Stimulated activated CD4-positive, alpha-beta T cell treated with anti-CD3 and anti-CD28 coated beads, Interleukin-2, amount 100 ng/mL, for 4 hours (primary cell): ENCODE results near the gene STXBP3.
"Not testable (repeated sequence)": the region's sequence is repeated elsewhere in the genome, so short reads cannot be mapped to it uniquely, and the experiment has no call there.

ENCODE experiments used
- DNase-seq: peaks from one replicate; pipeline ENCODE4 v3.0.0-alpha.2; 2020; ENCODE audit warnings: low read depth

STXBP3 gene

GRCh38 chr1:108746382-108747170 lies at the start of gene STXBP3:
Gene STXBP3, plus strand, starts transcription at chr1:108746674. Its CDS starts 64 bp downstream, at chr1:108746738.
- DNase-seq = peak; percentile 100

- no peak for DNase-seq
These were observed 46.8 kb upstream of the STXBP3 start for GRCh38 chr1:108699375-108700332.

GRCh38 chr1:108701176-108701849 lies 45.2 kb upstream of the STXBP3 start:
- no peak for DNase-seq

GRCh38 chr1:108702109-108702508 lies 44.4 kb upstream of the STXBP3 start:
- not testable (repeated sequence) for DNase-seq

GRCh38 chr1:108703939-108704338 lies 42.5 kb upstream of the STXBP3 start:
- DNase-seq = no peak

- no peak for DNase-seq
These were observed 42.0 kb upstream of the STXBP3 start for GRCh38 chr1:108704496-108704895.

GRCh38 chr1:108706643-108707042 lies 39.8 kb upstream of the STXBP3 start:
- no peak for DNase-seq

- peak; percentile 43 for DNase-seq
These were observed 37.5 kb upstream of the STXBP3 start for GRCh38 chr1:108708691-108709660.

GRCh38 chr1:108712606-108713150 lies 33.8 kb upstream of the STXBP3 start, which contains the start of gene FNDC7:
Gene FNDC7, plus strand, starts transcription at chr1:108712908. Its CDS starts 26 bp downstream, at chr1:108712934.
- no peak for DNase-seq

GRCh38 chr1:108715932-108716331 lies 30.5 kb upstream of the STXBP3 start:
- no peak for DNase-seq

GRCh38 chr1:108716437-108717230 lies 29.8 kb upstream of the STXBP3 start:
- no peak for DNase-seq

- no peak for DNase-seq
These were observed 28.6 kb upstream of the STXBP3 start for GRCh38 chr1:108717774-108718316.

- no peak for DNase-seq
These were observed 27.4 kb upstream of the STXBP3 start for GRCh38 chr1:108718927-108719655.

- no peak for DNase-seq
These were observed 26.6 kb upstream of the STXBP3 start for GRCh38 chr1:108719656-108720435.

- no peak for DNase-seq
These were observed 24.2 kb upstream of the STXBP3 start for GRCh38 chr1:108722292-108722691.

- DNase-seq = no peak
These were observed 20.6 kb upstream of the STXBP3 start for GRCh38 chr1:108725906-108726305.

- no peak for DNase-seq
These were observed 18.0 kb upstream of the STXBP3 start for GRCh38 chr1:108728327-108728923.

- DNase-seq = no peak
These were observed 17.0 kb upstream of the STXBP3 start for GRCh38 chr1:108729481-108729880.
